Measurements from ENCODE around the gene RIMS3.

RIMS3 gene

GRCh38 chr1:40640314-40641076 is 25.0 kb downstream of the RIMS3 start:
- no peak for DNase-seq (ENCODE audit: low read depth)
- TF ChIP-seq CTCF (IDR thresholded peaks at IDR 0.05; ENCODE audit: insufficient read depth, low read depth, low read length, missing control alignments): no peak

GRCh38 chr1:40638097-40639036 is 27.1 kb downstream of the RIMS3 start:
- H3K4me3 ChIP-seq (ENCODE audit: low read depth, low read length): no peak overlapping the region
- no peak for DNase-seq (ENCODE audit: low read depth)
- no peak for TF ChIP-seq CTCF (IDR thresholded peaks at IDR 0.05; ENCODE audit: insufficient read depth, low read depth, low read length, missing control alignments)

More at GRCh38 chr1:40640314-40641076, 25.0 kb downstream of the RIMS3 start:
- H3K4me3 ChIP-seq (ENCODE audit: low read depth, low read length): no peak overlapping the region

GRCh38 chr1:40637470-40638007 is 27.9 kb downstream of the RIMS3 start:
- H3K4me3 ChIP-seq (ENCODE audit: low read depth, low read length): no peak overlapping the region
- no peak for TF ChIP-seq CTCF (IDR thresholded peaks at IDR 0.05; ENCODE audit: insufficient read depth, low read depth, low read length, missing control alignments)
- DNase-seq (ENCODE audit: low read depth): no peak

GRCh38 chr1:40636777-40637176 is 28.7 kb downstream of the RIMS3 start:
- no peak for TF ChIP-seq CTCF (IDR thresholded peaks at IDR 0.05; ENCODE audit: insufficient read depth, low read depth, low read length, missing control alignments)
- DNase-seq (ENCODE audit: low read depth): no peak
- no peak overlapping the region for H3K4me3 ChIP-seq (ENCODE audit: low read depth, low read length)

- TF ChIP-seq CTCF (IDR thresholded peaks at IDR 0.05; ENCODE audit: insufficient read depth, low read depth, low read length, missing control alignments): no peak
- no peak overlapping the region for H3K4me3 ChIP-seq (ENCODE audit: low read depth, low read length)
- no peak for DNase-seq (ENCODE audit: low read depth)
Observed at GRCh38 chr1:40635763-40636500, 29.6 kb downstream of the RIMS3 start.

GRCh38 chr1:40634901-40635655 is 30.4 kb downstream of the RIMS3 start:
- no peak overlapping the region for H3K4me3 ChIP-seq (ENCODE audit: low read depth, low read length)
- no peak for DNase-seq (ENCODE audit: low read depth)
- no peak for TF ChIP-seq CTCF (IDR thresholded peaks at IDR 0.05; ENCODE audit: insufficient read depth, low read depth, low read length, missing control alignments)

Measured in GM12865 (cell line).